HEK293 (cell line): Measurements from ENCODE around the gene RECK.

Source experiments
- CTCF ChIA-PET: fragments of 350-600 bp; formaldehyde crosslinking; extraction: SDS; loops from one replicate; lab custom pipeline; 2021; ENCODE audit warnings: antibody characterized with exemption; lab: Yijun Ruan, JAX
- POLR2A ChIA-PET: fragments of 300-600 bp; formaldehyde crosslinking; extraction: SDS; loops from one replicate; lab custom pipeline; 2020; ENCODE audit warnings: antibody characterized with exemption, inconsistent platforms; lab: Yijun Ruan, JAX
- H3K27ac ChIP-seq: fragments of 200-500 bp; sonication (Bioruptor generic); 2 replicates; pipeline ENCODE4 v1.5.1; 2014; ENCODE audit warnings: low read depth, low read length, control low read depth, inconsistent platforms; ENCODE audit errors: extremely low read depth
- H3K36me3 ChIP-seq, 2 experiments: fragments of 200-500 bp in 1 of 2; sonication (Bioruptor generic) in 1 of 2; 1 replicate in 1 of 2; 2 replicates in 1 of 2; pipeline ENCODE4 v1.5.1; 2014 to 2017; ENCODE audit warnings: inconsistent platforms in 2 of 2, low read length in 2 of 2; ENCODE audit not compliant: control insufficient read depth in 2 of 2, insufficient read depth in 1 of 2
- H3K4me1 ChIP-seq: fragments of 200-500 bp; sonication (Bioruptor generic); 2 replicates; pipeline ENCODE4 v1.5.1; 2014; ENCODE audit warnings: mild to moderate bottlenecking, low read length, inconsistent platforms; ENCODE audit not compliant: control insufficient read depth, insufficient read depth
- H3K4me3 ChIP-seq: 2 replicates; pipeline ENCODE4 v1.5.1; 2011; ENCODE audit warnings: low read depth, mild to moderate bottlenecking, control low read depth, low read length, moderate library complexity
- H3K9me3 ChIP-seq: fragments of 200-500 bp; sonication (Bioruptor generic); 2 replicates; pipeline ENCODE4 v1.5.1; 2014; ENCODE audit warnings: low read depth, low read length, inconsistent platforms; ENCODE audit not compliant: control insufficient read depth, insufficient read depth
- KLF9 ChIP-seq: fragments of 450-650 bp; formaldehyde crosslinking; IDR thresholded peaks from 2 replicates; pipeline ENCODE4 v1.5.1; 2016; ENCODE audit warnings: missing biosample characterization, missing genetic modification characterization, low read depth
- SP7 ChIP-seq: fragments of 450-650 bp; formaldehyde crosslinking; IDR thresholded peaks from 2 replicates; pipeline ENCODE4 v1.5.1; 2016; ENCODE audit warnings: missing biosample characterization, missing genetic modification characterization
- ZNF132 ChIP-seq: fragments of 450-650 bp; formaldehyde crosslinking; IDR thresholded peaks from 2 replicates; pipeline ENCODE4 v1.5.1; 2017; ENCODE audit warnings: missing biosample characterization, missing genetic modification characterization, borderline replicate concordance
- ZNF138 ChIP-seq: fragments of 450-650 bp; formaldehyde crosslinking; IDR thresholded peaks from 2 replicates; pipeline ENCODE4 v1.5.1; 2016; ENCODE audit warnings: missing biosample characterization, missing genetic modification characterization, borderline replicate concordance
- ZNF211 ChIP-seq: fragments of 450-650 bp; formaldehyde crosslinking; IDR thresholded peaks from 2 replicates; pipeline ENCODE4 v1.5.1; 2016; ENCODE audit warnings: low read depth, missing biosample characterization, missing genetic modification characterization
- ZNF433 ChIP-seq: fragments of 450-650 bp; formaldehyde crosslinking; IDR thresholded peaks from 2 replicates; pipeline ENCODE4 v1.5.1; 2016; ENCODE audit warnings: missing biosample characterization, missing genetic modification characterization, low read depth
- ZNF473 ChIP-seq: fragments of 450-650 bp; formaldehyde crosslinking; IDR thresholded peaks from 2 replicates; pipeline ENCODE4 v1.5.1; 2017; ENCODE audit warnings: missing biosample characterization, missing genetic modification characterization
- ZNF621 ChIP-seq: fragments of 450-650 bp; formaldehyde crosslinking; IDR thresholded peaks from 2 replicates; pipeline ENCODE4 v1.5.1; 2017; ENCODE audit warnings: missing biosample characterization, missing genetic modification characterization
- ZNF837 ChIP-seq: fragments of 450-650 bp; formaldehyde crosslinking; IDR thresholded peaks from 2 replicates; pipeline ENCODE4 v1.5.1; 2016; ENCODE audit warnings: missing biosample characterization, missing genetic modification characterization
- ZXDB ChIP-seq: fragments of 450-650 bp; formaldehyde crosslinking; IDR thresholded peaks from 2 replicates; pipeline ENCODE4 v1.5.1; 2016; ENCODE audit warnings: missing biosample characterization, missing genetic modification characterization
- TF ChIP-seq, protein P1 (sequence below): fragments of 450-650 bp; formaldehyde crosslinking; conservative IDR thresholded peaks from 2 replicates; pipeline ENCODE4 v1.5.1; 2016; ENCODE audit warnings: low read depth, missing biosample characterization, missing genetic modification characterization
- TF ChIP-seq, protein P2 (sequence below): sonication (generic); formaldehyde crosslinking; IDR thresholded peaks from 2 replicates; pipeline ENCODE4 v1.8.1; 2022; ENCODE audit warnings: mild to moderate bottlenecking, moderate library complexity, missing genetic modification reagents
- TF ChIP-seq, protein P3 (sequence below): fragments of 450-650 bp; formaldehyde crosslinking; IDR thresholded peaks from 2 replicates; pipeline ENCODE4 v1.5.1; 2017; ENCODE audit warnings: missing biosample characterization, missing genetic modification characterization
- TF ChIP-seq, protein P4 (sequence below): fragments of 450-650 bp; formaldehyde crosslinking; IDR thresholded peaks from 2 replicates; pipeline ENCODE4 v1.5.1; 2016; ENCODE audit warnings: missing biosample characterization, missing genetic modification characterization, low read depth
- TF ChIP-seq, protein P5 (sequence below): fragments of 450-650 bp; formaldehyde crosslinking; IDR thresholded peaks from 2 replicates; pipeline ENCODE4 v1.5.1; 2016; ENCODE audit warnings: missing biosample characterization, missing genetic modification characterization
- TF ChIP-seq, protein P6 (sequence below): fragments of 450-650 bp; formaldehyde crosslinking; IDR thresholded peaks from 2 replicates; pipeline ENCODE4 v1.5.1; 2017; ENCODE audit warnings: missing biosample characterization, mild to moderate bottlenecking, missing genetic modification characterization, moderate library complexity
- TF ChIP-seq, protein P7 (sequence below): fragments of 450-650 bp; formaldehyde crosslinking; IDR thresholded peaks from 2 replicates; pipeline ENCODE4 v1.5.1; 2016; ENCODE audit warnings: missing biosample characterization, missing genetic modification characterization

The RECK gene

DNA sequence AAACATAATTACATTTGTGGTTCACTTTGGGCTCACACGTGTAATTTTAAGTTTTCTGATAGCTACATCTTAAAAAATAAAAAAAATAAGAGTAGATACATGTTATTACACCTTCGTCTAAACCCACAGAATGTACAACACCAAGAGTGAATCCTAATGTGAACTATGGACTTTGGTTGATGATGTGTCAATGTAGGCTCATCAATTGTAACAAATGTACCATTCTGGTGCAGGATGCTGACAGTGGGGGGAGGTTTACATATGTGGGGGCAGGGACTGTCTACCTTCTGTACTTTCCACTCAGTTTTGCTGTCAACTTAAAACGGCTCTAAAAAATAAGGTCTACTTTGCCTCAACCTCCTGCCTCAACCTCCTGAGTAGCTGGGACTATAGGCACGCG, 2.5 kb upstream of the RECK start (continued):
- TF ChIP-seq, protein P1, sequence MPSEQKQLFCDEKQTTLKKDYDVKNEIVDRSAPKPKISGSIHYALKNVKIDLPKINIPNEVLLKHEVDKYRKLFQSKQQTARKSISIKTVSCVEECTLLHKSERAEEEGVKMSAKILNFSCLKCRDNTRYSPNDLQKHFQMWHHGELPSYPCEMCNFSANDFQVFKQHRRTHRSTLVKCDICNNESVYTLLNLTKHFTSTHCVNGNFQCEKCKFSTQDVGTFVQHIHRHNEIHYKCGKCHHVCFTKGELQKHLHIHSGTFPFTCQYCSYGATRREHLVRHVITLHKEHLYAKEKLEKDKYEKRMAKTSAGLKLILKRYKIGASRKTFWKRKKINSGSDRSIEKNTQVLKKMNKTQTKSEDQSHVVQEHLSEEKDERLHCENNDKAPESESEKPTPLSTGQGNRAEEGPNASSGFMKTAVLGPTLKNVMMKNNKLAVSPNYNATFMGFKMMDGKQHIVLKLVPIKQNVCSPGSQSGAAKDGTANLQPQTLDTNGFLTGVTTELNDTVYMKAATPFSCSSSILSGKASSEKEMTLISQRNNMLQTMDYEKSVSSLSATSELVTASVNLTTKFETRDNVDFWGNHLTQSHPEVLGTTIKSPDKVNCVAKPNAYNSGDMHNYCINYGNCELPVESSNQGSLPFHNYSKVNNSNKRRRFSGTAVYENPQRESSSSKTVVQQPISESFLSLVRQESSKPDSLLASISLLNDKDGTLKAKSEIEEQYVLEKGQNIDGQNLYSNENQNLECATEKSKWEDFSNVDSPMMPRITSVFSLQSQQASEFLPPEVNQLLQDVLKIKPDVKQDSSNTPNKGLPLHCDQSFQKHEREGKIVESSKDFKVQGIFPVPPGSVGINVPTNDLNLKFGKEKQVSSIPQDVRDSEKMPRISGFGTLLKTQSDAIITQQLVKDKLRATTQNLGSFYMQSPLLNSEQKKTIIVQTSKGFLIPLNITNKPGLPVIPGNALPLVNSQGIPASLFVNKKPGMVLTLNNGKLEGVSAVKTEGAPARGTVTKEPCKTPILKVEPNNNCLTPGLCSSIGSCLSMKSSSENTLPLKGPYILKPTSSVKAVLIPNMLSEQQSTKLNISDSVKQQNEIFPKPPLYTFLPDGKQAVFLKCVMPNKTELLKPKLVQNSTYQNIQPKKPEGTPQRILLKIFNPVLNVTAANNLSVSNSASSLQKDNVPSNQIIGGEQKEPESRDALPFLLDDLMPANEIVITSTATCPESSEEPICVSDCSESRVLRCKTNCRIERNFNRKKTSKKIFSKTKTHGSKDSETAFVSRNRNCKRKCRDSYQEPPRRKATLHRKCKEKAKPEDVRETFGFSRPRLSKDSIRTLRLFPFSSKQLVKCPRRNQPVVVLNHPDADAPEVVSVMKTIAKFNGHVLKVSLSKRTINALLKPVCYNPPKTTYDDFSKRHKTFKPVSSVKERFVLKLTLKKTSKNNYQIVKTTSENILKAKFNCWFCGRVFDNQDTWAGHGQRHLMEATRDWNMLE (tag by site-specific recombination): no peak
- TF ChIP-seq, protein P2, sequence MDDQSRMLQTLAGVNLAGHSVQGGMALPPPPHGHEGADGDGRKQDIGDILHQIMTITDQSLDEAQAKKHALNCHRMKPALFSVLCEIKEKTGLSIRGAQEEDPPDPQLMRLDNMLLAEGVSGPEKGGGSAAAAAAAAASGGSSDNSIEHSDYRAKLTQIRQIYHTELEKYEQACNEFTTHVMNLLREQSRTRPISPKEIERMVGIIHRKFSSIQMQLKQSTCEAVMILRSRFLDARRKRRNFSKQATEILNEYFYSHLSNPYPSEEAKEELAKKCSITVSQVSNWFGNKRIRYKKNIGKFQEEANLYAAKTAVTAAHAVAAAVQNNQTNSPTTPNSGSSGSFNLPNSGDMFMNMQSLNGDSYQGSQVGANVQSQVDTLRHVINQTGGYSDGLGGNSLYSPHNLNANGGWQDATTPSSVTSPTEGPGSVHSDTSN: no peak
- TF ChIP-seq, protein P3, sequence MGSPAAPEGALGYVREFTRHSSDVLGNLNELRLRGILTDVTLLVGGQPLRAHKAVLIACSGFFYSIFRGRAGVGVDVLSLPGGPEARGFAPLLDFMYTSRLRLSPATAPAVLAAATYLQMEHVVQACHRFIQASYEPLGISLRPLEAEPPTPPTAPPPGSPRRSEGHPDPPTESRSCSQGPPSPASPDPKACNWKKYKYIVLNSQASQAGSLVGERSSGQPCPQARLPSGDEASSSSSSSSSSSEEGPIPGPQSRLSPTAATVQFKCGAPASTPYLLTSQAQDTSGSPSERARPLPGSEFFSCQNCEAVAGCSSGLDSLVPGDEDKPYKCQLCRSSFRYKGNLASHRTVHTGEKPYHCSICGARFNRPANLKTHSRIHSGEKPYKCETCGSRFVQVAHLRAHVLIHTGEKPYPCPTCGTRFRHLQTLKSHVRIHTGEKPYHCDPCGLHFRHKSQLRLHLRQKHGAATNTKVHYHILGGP (tag by site-specific recombination): no peak
- no peak for TF ChIP-seq ZNF621 (tag by site-specific recombination)
- no peak for TF ChIP-seq ZNF837 (tag by site-specific recombination)
- no peak for TF ChIP-seq ZNF138
- no peak for TF ChIP-seq ZNF211 (tag by site-specific recombination)
- TF ChIP-seq KLF9 (tag by site-specific recombination): no peak
- TF ChIP-seq ZNF433 (tag by site-specific recombination): no peak
- no peak for TF ChIP-seq ZNF132 (tag by site-specific recombination)
- no peak for TF ChIP-seq ZNF473 (tag by site-specific recombination)
- TF ChIP-seq, protein P4, sequence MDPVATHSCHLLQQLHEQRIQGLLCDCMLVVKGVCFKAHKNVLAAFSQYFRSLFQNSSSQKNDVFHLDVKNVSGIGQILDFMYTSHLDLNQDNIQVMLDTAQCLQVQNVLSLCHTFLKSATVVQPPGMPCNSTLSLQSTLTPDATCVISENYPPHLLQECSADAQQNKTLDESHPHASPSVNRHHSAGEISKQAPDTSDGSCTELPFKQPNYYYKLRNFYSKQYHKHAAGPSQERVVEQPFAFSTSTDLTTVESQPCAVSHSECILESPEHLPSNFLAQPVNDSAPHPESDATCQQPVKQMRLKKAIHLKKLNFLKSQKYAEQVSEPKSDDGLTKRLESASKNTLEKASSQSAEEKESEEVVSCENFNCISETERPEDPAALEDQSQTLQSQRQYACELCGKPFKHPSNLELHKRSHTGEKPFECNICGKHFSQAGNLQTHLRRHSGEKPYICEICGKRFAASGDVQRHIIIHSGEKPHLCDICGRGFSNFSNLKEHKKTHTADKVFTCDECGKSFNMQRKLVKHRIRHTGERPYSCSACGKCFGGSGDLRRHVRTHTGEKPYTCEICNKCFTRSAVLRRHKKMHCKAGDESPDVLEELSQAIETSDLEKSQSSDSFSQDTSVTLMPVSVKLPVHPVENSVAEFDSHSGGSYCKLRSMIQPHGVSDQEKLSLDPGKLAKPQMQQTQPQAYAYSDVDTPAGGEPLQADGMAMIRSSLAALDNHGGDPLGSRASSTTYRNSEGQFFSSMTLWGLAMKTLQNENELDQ (tag by site-specific recombination): no peak
- TF ChIP-seq, protein P5, sequence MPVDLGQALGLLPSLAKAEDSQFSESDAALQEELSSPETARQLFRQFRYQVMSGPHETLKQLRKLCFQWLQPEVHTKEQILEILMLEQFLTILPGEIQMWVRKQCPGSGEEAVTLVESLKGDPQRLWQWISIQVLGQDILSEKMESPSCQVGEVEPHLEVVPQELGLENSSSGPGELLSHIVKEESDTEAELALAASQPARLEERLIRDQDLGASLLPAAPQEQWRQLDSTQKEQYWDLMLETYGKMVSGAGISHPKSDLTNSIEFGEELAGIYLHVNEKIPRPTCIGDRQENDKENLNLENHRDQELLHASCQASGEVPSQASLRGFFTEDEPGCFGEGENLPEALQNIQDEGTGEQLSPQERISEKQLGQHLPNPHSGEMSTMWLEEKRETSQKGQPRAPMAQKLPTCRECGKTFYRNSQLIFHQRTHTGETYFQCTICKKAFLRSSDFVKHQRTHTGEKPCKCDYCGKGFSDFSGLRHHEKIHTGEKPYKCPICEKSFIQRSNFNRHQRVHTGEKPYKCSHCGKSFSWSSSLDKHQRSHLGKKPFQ (tag by site-specific recombination): no peak

DNA sequence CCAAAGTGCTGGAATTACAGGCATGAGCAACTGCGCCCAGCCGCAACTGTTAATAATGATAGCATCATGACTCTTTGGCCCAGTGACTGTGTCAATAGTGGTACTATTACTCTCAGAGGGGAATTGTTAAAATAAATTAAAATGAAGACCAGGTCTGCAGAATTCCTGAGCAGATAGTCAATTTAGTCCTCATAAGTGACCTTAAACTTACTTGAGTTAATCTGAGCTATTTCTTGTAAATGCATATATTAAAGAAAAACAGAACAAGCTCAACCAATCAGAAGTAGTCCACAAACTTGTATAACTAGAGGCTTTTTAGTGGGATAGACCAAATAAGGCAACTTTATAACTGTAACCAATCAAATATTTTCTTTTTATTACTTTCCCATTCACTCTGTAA, 1.7 kb upstream of the RECK start:
- Histone ChIP-seq H3K9me3 (no peaks in the 10 kb centered on the region), H3K36me3 (no peaks in the 10 kb centered on the region), H3K27ac (no peak overlapping the region), H3K4me1 (peaks cover 6% of the 10 kb centered on the region), H3K4me3 (no peak overlapping the region)
- CTCF ChIA-PET: interaction anchor here (0.6 to 7.5 kb wide), 8 partner anchors 8 to 245 kb away, joined by 3 to 58 read pairs (median 3); no protein-coding TSS in a partner anchor
- TF ChIP-seq, protein P6, sequence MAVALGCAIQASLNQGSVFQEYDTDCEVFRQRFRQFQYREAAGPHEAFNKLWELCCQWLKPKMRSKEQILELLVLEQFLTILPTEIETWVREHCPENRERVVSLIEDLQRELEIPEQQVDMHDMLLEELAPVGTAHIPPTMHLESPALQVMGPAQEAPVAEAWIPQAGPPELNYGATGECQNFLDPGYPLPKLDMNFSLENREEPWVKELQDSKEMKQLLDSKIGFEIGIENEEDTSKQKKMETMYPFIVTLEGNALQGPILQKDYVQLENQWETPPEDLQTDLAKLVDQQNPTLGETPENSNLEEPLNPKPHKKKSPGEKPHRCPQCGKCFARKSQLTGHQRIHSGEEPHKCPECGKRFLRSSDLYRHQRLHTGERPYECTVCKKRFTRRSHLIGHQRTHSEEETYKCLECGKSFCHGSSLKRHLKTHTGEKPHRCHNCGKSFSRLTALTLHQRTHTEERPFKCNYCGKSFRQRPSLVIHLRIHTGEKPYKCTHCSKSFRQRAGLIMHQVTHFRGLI (tag by site-specific recombination): no peak
- TF ChIP-seq, protein P7, sequence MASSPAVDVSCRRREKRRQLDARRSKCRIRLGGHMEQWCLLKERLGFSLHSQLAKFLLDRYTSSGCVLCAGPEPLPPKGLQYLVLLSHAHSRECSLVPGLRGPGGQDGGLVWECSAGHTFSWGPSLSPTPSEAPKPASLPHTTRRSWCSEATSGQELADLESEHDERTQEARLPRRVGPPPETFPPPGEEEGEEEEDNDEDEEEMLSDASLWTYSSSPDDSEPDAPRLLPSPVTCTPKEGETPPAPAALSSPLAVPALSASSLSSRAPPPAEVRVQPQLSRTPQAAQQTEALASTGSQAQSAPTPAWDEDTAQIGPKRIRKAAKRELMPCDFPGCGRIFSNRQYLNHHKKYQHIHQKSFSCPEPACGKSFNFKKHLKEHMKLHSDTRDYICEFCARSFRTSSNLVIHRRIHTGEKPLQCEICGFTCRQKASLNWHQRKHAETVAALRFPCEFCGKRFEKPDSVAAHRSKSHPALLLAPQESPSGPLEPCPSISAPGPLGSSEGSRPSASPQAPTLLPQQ (tag by site-specific recombination): no peak
- no peak for TF ChIP-seq ZXDB (tag by site-specific recombination)
- TF ChIP-seq SP7 (tag by site-specific recombination): no peak
- POLR2A ChIA-PET: no interaction called here
